Hematopoietic multipotent progenitor cell treated with erythropoietin and hydrocortisone succinate and interleukin-3 and kit ligand, for 6 days (in vitro differentiated cells): ENCODE results near the gene SIAH2.
"Not testable (repeated sequence)": the region's sequence is repeated elsewhere in the genome, so short reads cannot be mapped to it uniquely, and the experiment has no call there.

Experiments
- DNase-seq: peaks from one replicate; pipeline ENCODE4 v3.0.0-alpha.2; 2015

The SIAH2 gene

GRCh38 chr3:150763122-150763840, at the start of gene SIAH2:
Gene SIAH2, minus strand, starts transcription at chr3:150763169. Its CDS starts 320 bp downstream, at chr3:150762849.
- peak; percentile 94 for DNase-seq

GRCh38 chr3:150811984-150812383, 49.0 kb upstream of the SIAH2 start:
- no peak for DNase-seq

- no peak for DNase-seq
Observed at GRCh38 chr3:150810641-150811040, 47.7 kb upstream of the SIAH2 start.

- DNase-seq = no peak
Observed at GRCh38 chr3:150806185-150806835, 43.3 kb upstream of the SIAH2 start.

GRCh38 chr3:150805354-150805753, 42.4 kb upstream of the SIAH2 start:
- DNase-seq = no peak

GRCh38 chr3:150803440-150803985, 40.5 kb upstream of the SIAH2 start:
- no peak for DNase-seq

GRCh38 chr3:150800722-150801121, 37.8 kb upstream of the SIAH2 start:
- no peak for DNase-seq

- no peak for DNase-seq
Observed at GRCh38 chr3:150798122-150798618, 35.2 kb upstream of the SIAH2 start.

GRCh38 chr3:150797155-150797554, 34.2 kb upstream of the SIAH2 start:
- DNase-seq = no peak

- not testable (repeated sequence) for DNase-seq
Observed at GRCh38 chr3:150796527-150796926, 33.6 kb upstream of the SIAH2 start.

- DNase-seq = no peak
Observed at GRCh38 chr3:150793641-150794040, 30.7 kb upstream of the SIAH2 start.

GRCh38 chr3:150790629-150791028, 27.7 kb upstream of the SIAH2 start:
- DNase-seq = no peak

GRCh38 chr3:150789451-150789850, 26.5 kb upstream of the SIAH2 start:
- no peak for DNase-seq

- DNase-seq = peak; percentile 91
Observed at GRCh38 chr3:150787741-150788370, 24.9 kb upstream of the SIAH2 start.

- DNase-seq = peak; percentile 73
Observed at GRCh38 chr3:150786791-150787190, 23.8 kb upstream of the SIAH2 start.

GRCh38 chr3:150784747-150785125, 21.8 kb upstream of the SIAH2 start:
- DNase-seq = no peak

- no peak for DNase-seq
Observed at GRCh38 chr3:150783920-150784746, 21.2 kb upstream of the SIAH2 start.

- no peak for DNase-seq
Observed at GRCh38 chr3:150783316-150783715, 20.3 kb upstream of the SIAH2 start.

GRCh38 chr3:150779402-150779858, 16.5 kb upstream of the SIAH2 start:
- DNase-seq = peak; percentile 21

- no peak for DNase-seq
Observed at GRCh38 chr3:150778793-150779401, 15.9 kb upstream of the SIAH2 start.

- DNase-seq = no peak
Observed at GRCh38 chr3:150775001-150775599, 12.1 kb upstream of the SIAH2 start.
